ENCODE data around the gene TRIM15. TPM values are rescaled to one million over a fixed set of nuclear protein-coding genes. Genes with fewer than 3 reads are reported as not detected.
A peak's percentile ranks its signal among the peaks of the same experiment; 100 is the strongest.

Gene TRIM15
- total and polyA plus RNA-seq, 9 of the 15 experiments (the other 6 are each of a cell fraction or from before 2014, with no cell fraction given): 0.06 to 2.6 (median 0.83) TPM

DNA sequence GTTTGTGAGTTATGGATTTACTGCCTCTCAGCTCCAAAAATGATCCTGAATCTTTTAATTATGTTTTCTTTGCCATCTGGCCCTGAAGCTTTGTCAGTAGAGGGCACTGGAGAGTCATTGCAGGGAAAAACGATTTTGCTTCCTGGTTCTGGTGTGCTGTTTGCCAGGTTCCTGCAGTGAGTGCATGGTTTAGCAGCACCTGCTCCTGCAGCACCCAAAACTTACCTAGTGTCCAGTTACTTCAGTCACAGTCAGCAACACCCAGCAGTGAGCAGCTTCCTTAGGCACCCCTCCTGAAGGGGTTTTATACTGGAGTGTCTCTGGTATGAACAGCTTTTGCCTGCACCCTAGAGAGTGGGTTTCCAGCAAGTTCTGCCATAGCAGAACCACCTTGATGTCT, 55.9 kb downstream of the TRIM15 start:
- Histone ChIP-seq H3K79me2 (ENCODE audit: control insufficient read depth, insufficient read depth, low read length) (no peaks in the 10 kb centered on the region), H3K4me3 (no peak overlapping the region), H3K27ac (ENCODE audit: extremely low read depth, low read depth, low read length) (no peak overlapping the region), H3K9me1 (ENCODE audit: control insufficient read depth, insufficient read depth, low read length) (no peaks in the 10 kb centered on the region), H4K20me1 (replicated peaks; ENCODE audit: control insufficient read depth, insufficient read depth, low read length) (no peaks in the 10 kb centered on the region), H3K27me3 (ENCODE audit: control insufficient read depth in 2 of 2, insufficient read depth in 2 of 2, low read length in 2 of 2) (no peaks in the 10 kb centered on the region), H3K9me3 (replicated peaks; ENCODE audit: control insufficient read depth, insufficient read depth, low read depth, low read length) (no peaks in the 10 kb centered on the region), H3K4me1 (replicated peaks in 1 of 2; ENCODE audit: control insufficient read depth in 2 of 2, insufficient read depth in 2 of 2, low read length in 2 of 2) (peaks cover 0 to 2% of the 10 kb centered on the region in 2 experiments; a peak in 1 of 5 replicates), H3K4me2 (ENCODE audit: insufficient read depth, low read length) (no peak overlapping the region), H2AFZ (ENCODE audit: low read depth, low read length) (peak overlapping the region; percentile 47; the same call in 1 of the 2 replicates), H3K36me3 (ENCODE audit: control insufficient read depth, insufficient read depth, low read length) (no peaks in the 10 kb centered on the region), H3K9ac (ENCODE audit: insufficient read depth in 1 of 2, low read depth in 2 of 2, low read length in 2 of 2) (no peak overlapping the region)
- intact Hi-C loops (cut with micrococcal nuclease): no loop called here
- ATAC-seq (peak; percentile 83), DNase-seq (ENCODE audit: extremely low read depth in 1 of 4, low spot score in 3 of 4) (peak in 2 of 4 experiments; percentile 46 to 64), FAIRE-seq (peak; percentile 89)
- WGBS (ENCODE audit: insufficient coverage, low coverage, missing lambda C conversion rate): 0% methylated on average over 1 of the region's 1 CpG
- ChIA-PET CTCF (ENCODE audit: low intra/inter-chr PET ratio) (interaction anchor here (0.6 kb wide), 1 partner anchor 178 kb away, joined by 4 read pairs; no protein-coding TSS in a partner anchor), POLR2A (interaction anchor here (0.5 to 1.2 kb wide), 2 partner anchors 9 to 61 kb away, joined by 3 to 5 read pairs; no protein-coding TSS in a partner anchor)
- no TSS peak for BruUV-seq (replicated peaks)
- in situ Hi-C loops (cut with MboI): no loop called here
- TF ChIP-seq MTF1 (CRISPR knock-in tag; IDR thresholded peaks at IDR 0.05; ENCODE audit: borderline replicate concordance): no peak
- no peak for TF ChIP-seq E2F1 (CRISPR knock-in tag; IDR thresholded peaks at IDR 0.05)
- no peak for TF ChIP-seq ZNF253 (CRISPR knock-in tag; conservative IDR thresholded peaks at IDR 0.05)
- TF ChIP-seq ZNF77 (CRISPR knock-in tag; IDR thresholded peaks at IDR 0.05): no peak
- TF ChIP-seq ZNF121 (CRISPR knock-in tag; conservative IDR thresholded peaks at IDR 0.05): no peak
- TF ChIP-seq HNRNPL (IDR thresholded peaks at IDR 0.05; ENCODE audit: low read depth, low read length): no peak
- TF ChIP-seq, protein P1, sequence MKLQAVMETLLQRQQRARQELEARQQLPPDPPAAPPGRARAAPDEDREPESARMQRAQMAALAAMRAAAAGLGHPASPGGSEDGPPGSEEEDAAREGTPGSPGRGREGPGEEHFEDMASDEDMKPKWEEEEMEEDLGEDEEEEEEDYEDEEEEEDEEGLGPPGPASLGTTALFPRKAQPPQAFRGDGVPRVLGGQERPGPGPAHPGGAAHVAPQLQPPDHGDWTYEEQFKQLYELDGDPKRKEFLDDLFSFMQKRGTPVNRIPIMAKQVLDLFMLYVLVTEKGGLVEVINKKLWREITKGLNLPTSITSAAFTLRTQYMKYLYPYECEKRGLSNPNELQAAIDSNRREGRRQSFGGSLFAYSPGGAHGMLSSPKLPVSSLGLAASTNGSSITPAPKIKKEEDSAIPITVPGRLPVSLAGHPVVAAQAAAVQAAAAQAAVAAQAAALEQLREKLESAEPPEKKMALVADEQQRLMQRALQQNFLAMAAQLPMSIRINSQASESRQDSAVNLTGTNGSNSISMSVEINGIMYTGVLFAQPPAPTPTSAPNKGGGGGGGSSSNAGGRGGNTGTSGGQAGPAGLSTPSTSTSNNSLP (IDR thresholded peaks at IDR 0.05; ENCODE audit: borderline replicate concordance, low read depth, low read length): 0 out of 2 replicates have a peak, but pooled peaks have one; percentile 33
- no peak for TF ChIP-seq NCOA6 (IDR thresholded peaks at IDR 0.05)
- TF ChIP-seq TFAM (CRISPR knock-in tag; conservative IDR thresholded peaks at IDR 0.05): no peak
- 0 out of 2 replicates have a peak, but pooled peaks have one; percentile 48 for TF ChIP-seq KLF16 (IDR thresholded peaks at IDR 0.05)
- TF ChIP-seq, protein P2, sequence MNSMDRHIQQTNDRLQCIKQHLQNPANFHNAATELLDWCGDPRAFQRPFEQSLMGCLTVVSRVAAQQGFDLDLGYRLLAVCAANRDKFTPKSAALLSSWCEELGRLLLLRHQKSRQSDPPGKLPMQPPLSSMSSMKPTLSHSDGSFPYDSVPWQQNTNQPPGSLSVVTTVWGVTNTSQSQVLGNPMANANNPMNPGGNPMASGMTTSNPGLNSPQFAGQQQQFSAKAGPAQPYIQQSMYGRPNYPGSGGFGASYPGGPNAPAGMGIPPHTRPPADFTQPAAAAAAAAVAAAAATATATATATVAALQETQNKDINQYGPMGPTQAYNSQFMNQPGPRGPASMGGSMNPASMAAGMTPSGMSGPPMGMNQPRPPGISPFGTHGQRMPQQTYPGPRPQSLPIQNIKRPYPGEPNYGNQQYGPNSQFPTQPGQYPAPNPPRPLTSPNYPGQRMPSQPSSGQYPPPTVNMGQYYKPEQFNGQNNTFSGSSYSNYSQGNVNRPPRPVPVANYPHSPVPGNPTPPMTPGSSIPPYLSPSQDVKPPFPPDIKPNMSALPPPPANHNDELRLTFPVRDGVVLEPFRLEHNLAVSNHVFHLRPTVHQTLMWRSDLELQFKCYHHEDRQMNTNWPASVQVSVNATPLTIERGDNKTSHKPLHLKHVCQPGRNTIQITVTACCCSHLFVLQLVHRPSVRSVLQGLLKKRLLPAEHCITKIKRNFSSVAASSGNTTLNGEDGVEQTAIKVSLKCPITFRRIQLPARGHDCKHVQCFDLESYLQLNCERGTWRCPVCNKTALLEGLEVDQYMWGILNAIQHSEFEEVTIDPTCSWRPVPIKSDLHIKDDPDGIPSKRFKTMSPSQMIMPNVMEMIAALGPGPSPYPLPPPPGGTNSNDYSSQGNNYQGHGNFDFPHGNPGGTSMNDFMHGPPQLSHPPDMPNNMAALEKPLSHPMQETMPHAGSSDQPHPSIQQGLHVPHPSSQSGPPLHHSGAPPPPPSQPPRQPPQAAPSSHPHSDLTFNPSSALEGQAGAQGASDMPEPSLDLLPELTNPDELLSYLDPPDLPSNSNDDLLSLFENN (IDR thresholded peaks at IDR 0.05; ENCODE audit: low read depth in 2 of 2, low read length in 2 of 2): no peak
- TF ChIP-seq FOXM1 (IDR thresholded peaks at IDR 0.05; ENCODE audit: low read depth): no peak
- TF ChIP-seq FOXM1 (CRISPR knock-in tag; IDR thresholded peaks at IDR 0.05; ENCODE audit: low read depth): no peak
- TF ChIP-seq, protein P3, sequence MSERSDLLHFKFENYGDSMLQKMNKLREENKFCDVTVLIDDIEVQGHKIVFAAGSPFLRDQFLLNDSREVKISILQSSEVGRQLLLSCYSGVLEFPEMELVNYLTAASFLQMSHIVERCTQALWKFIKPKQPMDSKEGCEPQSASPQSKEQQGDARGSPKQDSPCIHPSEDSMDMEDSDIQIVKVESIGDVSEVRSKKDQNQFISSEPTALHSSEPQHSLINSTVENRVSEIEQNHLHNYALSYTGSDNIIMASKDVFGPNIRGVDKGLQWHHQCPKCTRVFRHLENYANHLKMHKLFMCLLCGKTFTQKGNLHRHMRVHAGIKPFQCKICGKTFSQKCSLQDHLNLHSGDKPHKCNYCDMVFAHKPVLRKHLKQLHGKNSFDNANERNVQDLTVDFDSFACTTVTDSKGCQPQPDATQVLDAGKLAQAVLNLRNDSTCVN (CRISPR knock-in tag; IDR thresholded peaks at IDR 0.05): no peak

All from K562 (cell line).